K562 (cell line): ENCODE measurements around the gene NT5DC4.

Experiments
- CBX3 ChIP-seq, 2 experiments: IDR thresholded peaks; 1 replicate in 1 of 2; 2 replicates in 1 of 2; pipeline ENCODE4 v1.6.1; 2012; ENCODE audit warnings: inconsistent platforms in 2 of 2, low read length in 2 of 2, borderline replicate concordance in 1 of 2, control low read depth in 1 of 2
- HDAC1 ChIP-seq, 2 experiments: fragments of 450-650 bp; IDR thresholded peaks; 2 replicates each; pipeline ENCODE4 v1.6.1; 2016 to 2017; ENCODE audit warnings: inconsistent platforms in 1 of 2, mild to moderate bottlenecking in 1 of 2, moderate library complexity in 1 of 2
- MAZ ChIP-seq, 2 experiments: fragments of 450-650 bp in 1 of 2; sonication (generic) in 1 of 2; formaldehyde crosslinking; IDR thresholded peaks in 1 of 2; conservative IDR thresholded peaks in 1 of 2; 2 replicates each; pipeline versions ENCODE4 v1.4.0 to v1.5.0; 2020; ENCODE audit warnings: mild to moderate bottlenecking in 1 of 2, missing genetic modification reagents in 1 of 2
- NR3C1 ChIP-seq: sonication (generic); formaldehyde crosslinking; IDR thresholded peaks from 2 replicates; pipeline ENCODE4 v1.8.1; 2022; ENCODE audit warnings: missing genetic modification reagents
- ZKSCAN3 ChIP-seq: fragments of 250-450 bp; sonication (Bioruptor Pico); IDR thresholded peaks from 2 replicates; pipeline ENCODE4 v1.4.0; 2020
- TF ChIP-seq, protein P1 (sequence below): fragments of 450-650 bp; IDR thresholded peaks from 2 replicates; pipeline ENCODE4 v1.6.1; 2016; ENCODE audit warnings: mild to moderate bottlenecking, moderate library complexity
- TF ChIP-seq, protein P2 (sequence below): fragments of 250-450 bp; sonication (Bioruptor Pico); IDR thresholded peaks from 2 replicates; pipeline ENCODE4 v1.8.0; 2021; ENCODE audit warnings: moderate library complexity, mild to moderate bottlenecking, inconsistent platforms

DNA sequence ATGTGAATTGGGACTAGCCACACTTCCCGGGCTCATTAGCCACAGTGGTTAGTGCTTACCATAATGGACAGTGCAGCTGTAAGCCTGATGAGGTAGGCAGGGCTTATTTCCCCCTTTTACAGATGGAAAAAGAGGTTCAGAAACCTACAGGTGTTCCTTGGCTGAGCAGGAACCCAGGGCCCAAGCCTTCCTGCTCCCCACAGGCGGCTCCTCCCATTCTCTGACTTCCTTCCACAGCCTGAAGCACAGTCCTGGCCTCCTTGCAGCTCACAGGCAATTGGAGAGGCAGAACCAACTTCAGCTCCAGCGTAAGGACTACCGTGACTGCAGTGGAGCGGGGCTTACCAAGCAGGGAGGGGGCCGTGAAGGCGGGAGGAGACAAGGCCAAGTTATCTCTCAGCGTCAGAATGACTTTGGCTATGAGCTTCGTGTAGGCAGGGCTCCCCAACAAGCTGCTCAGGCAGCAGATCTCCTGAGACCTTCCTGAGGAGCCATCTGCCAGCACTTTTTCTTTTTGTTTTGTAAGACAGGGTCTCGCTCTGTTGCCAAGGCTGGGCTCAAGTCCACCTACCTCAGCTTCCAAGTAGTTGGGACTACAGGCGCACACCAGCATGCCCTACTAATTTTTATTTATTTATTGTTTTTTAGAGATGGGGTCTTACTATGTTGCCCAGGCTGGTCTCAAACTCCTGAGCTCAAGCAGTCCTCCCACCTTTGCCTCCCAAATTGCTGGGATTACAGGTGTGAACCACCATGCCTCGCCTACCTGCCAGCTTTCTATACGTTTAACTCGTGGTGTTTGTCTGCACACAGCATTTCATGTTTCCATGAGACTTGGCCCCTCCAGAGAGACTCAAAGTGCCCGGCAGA lies 34.2 kb upstream of the NT5DC4 start:
- TF ChIP-seq, protein P1, sequence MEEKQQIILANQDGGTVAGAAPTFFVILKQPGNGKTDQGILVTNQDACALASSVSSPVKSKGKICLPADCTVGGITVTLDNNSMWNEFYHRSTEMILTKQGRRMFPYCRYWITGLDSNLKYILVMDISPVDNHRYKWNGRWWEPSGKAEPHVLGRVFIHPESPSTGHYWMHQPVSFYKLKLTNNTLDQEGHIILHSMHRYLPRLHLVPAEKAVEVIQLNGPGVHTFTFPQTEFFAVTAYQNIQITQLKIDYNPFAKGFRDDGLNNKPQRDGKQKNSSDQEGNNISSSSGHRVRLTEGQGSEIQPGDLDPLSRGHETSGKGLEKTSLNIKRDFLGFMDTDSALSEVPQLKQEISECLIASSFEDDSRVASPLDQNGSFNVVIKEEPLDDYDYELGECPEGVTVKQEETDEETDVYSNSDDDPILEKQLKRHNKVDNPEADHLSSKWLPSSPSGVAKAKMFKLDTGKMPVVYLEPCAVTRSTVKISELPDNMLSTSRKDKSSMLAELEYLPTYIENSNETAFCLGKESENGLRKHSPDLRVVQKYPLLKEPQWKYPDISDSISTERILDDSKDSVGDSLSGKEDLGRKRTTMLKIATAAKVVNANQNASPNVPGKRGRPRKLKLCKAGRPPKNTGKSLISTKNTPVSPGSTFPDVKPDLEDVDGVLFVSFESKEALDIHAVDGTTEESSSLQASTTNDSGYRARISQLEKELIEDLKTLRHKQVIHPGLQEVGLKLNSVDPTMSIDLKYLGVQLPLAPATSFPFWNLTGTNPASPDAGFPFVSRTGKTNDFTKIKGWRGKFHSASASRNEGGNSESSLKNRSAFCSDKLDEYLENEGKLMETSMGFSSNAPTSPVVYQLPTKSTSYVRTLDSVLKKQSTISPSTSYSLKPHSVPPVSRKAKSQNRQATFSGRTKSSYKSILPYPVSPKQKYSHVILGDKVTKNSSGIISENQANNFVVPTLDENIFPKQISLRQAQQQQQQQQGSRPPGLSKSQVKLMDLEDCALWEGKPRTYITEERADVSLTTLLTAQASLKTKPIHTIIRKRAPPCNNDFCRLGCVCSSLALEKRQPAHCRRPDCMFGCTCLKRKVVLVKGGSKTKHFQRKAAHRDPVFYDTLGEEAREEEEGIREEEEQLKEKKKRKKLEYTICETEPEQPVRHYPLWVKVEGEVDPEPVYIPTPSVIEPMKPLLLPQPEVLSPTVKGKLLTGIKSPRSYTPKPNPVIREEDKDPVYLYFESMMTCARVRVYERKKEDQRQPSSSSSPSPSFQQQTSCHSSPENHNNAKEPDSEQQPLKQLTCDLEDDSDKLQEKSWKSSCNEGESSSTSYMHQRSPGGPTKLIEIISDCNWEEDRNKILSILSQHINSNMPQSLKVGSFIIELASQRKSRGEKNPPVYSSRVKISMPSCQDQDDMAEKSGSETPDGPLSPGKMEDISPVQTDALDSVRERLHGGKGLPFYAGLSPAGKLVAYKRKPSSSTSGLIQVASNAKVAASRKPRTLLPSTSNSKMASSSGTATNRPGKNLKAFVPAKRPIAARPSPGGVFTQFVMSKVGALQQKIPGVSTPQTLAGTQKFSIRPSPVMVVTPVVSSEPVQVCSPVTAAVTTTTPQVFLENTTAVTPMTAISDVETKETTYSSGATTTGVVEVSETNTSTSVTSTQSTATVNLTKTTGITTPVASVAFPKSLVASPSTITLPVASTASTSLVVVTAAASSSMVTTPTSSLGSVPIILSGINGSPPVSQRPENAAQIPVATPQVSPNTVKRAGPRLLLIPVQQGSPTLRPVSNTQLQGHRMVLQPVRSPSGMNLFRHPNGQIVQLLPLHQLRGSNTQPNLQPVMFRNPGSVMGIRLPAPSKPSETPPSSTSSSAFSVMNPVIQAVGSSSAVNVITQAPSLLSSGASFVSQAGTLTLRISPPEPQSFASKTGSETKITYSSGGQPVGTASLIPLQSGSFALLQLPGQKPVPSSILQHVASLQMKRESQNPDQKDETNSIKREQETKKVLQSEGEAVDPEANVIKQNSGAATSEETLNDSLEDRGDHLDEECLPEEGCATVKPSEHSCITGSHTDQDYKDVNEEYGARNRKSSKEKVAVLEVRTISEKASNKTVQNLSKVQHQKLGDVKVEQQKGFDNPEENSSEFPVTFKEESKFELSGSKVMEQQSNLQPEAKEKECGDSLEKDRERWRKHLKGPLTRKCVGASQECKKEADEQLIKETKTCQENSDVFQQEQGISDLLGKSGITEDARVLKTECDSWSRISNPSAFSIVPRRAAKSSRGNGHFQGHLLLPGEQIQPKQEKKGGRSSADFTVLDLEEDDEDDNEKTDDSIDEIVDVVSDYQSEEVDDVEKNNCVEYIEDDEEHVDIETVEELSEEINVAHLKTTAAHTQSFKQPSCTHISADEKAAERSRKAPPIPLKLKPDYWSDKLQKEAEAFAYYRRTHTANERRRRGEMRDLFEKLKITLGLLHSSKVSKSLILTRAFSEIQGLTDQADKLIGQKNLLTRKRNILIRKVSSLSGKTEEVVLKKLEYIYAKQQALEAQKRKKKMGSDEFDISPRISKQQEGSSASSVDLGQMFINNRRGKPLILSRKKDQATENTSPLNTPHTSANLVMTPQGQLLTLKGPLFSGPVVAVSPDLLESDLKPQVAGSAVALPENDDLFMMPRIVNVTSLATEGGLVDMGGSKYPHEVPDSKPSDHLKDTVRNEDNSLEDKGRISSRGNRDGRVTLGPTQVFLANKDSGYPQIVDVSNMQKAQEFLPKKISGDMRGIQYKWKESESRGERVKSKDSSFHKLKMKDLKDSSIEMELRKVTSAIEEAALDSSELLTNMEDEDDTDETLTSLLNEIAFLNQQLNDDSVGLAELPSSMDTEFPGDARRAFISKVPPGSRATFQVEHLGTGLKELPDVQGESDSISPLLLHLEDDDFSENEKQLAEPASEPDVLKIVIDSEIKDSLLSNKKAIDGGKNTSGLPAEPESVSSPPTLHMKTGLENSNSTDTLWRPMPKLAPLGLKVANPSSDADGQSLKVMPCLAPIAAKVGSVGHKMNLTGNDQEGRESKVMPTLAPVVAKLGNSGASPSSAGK: 0 out of 2 replicates have a peak, but pooled peaks have one; percentile 6
- TF ChIP-seq MAZ (CRISPR knock-in tag; conservative IDR thresholded peaks at IDR 0.05 in 1 of 2, IDR thresholded peaks at IDR 0.05 in 1 of 2) (peak; percentile 58 to 63; a peak in 3 of 4 replicates), ZKSCAN3 (no peak), HDAC1 (IDR thresholded peaks at IDR 0.05) (no peak; a peak in 1 of 4 replicates), CBX3 (IDR thresholded peaks at IDR 0.05; ENCODE audit: borderline replicate concordance in 1 of 2, low read length in 2 of 2) (no peak; a peak in 1 of 3 replicates), NR3C1 (no peak)
- TF ChIP-seq, protein P2, sequence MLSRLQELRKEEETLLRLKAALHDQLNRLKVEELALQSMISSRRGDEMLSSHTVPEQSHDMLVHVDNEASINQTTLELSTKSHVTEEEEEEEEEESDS (CRISPR knock-in tag): no peak
